H1 (cell line): Measurements from ENCODE around the gene RAB4B.

Experiments used
- BRCA1 ChIP-seq: IDR thresholded peaks from 2 replicates; pipeline ENCODE4 v1.6.1; 2012; ENCODE audit warnings: low read depth, low read length, improper control_type of control experiment
- CTCF ChIP-seq, 3 experiments: IDR thresholded peaks; 1 replicate in 2 of 3; 2 replicates in 1 of 3; pipeline versions ENCODE4 v1.5.1 to v1.6.1; 2011; ENCODE audit warnings: low read length in 3 of 3, mild to moderate bottlenecking in 3 of 3, inconsistent platforms in 2 of 3, low read depth in 1 of 3, moderate library complexity in 1 of 3; ENCODE audit not compliant: insufficient read depth in 1 of 3; ENCODE audit errors: control extremely low read depth in 1 of 3
- EGR1 ChIP-seq: IDR thresholded peaks from 2 replicates; pipeline ENCODE4 v1.6.1; 2011; ENCODE audit warnings: low read depth, low read length, borderline replicate concordance
- EZH2 ChIP-seq: fragments of 200-600 bp; sonication (generic); IDR thresholded peaks from 2 replicates; pipeline ENCODE4 v1.7.1; 2012; ENCODE audit warnings: low read depth, mild to moderate bottlenecking, moderate library complexity, low read length, inconsistent platforms; ENCODE audit not compliant: severe bottlenecking
- FOSL1 ChIP-seq: IDR thresholded peaks from 2 replicates; pipeline ENCODE4 v1.6.1; 2011; ENCODE audit warnings: mild to moderate bottlenecking, low read depth, low read length, moderate library complexity; ENCODE audit not compliant: insufficient read depth
- GTF2F1 ChIP-seq: IDR thresholded peaks from 2 replicates; pipeline ENCODE4 v1.6.1; 2012; ENCODE audit warnings: low read depth, low read length, improper control_type of control experiment, borderline replicate concordance
- JUN ChIP-seq: IDR thresholded peaks from 2 replicates; pipeline ENCODE4 v1.6.1; 2011; ENCODE audit warnings: low read depth, mild to moderate bottlenecking, improper control_type of control experiment, low read length
- MAX ChIP-seq: IDR thresholded peaks from 2 replicates; pipeline ENCODE4 v1.6.1; 2012; ENCODE audit warnings: inconsistent platforms
- NANOG ChIP-seq: IDR thresholded peaks from 2 replicates; pipeline ENCODE4 v1.6.1; 2011; ENCODE audit warnings: low read length, low read depth, mild to moderate bottlenecking, inconsistent platforms; ENCODE audit not compliant: insufficient read depth, poor library complexity, severe bottlenecking
- RAD21 ChIP-seq, 2 experiments: IDR thresholded peaks in 1 of 2; conservative IDR thresholded peaks in 1 of 2; 2 replicates each; pipeline ENCODE4 v1.6.1; 2011; ENCODE audit warnings: low read depth in 2 of 2, low read length in 2 of 2, improper control_type of control experiment in 1 of 2, inconsistent platforms in 1 of 2, mild to moderate bottlenecking in 1 of 2, moderate library complexity in 1 of 2
- RBBP5 ChIP-seq: IDR thresholded peaks from 2 replicates; pipeline ENCODE4 v1.7.1; 2012; ENCODE audit warnings: low read depth, mild to moderate bottlenecking, inconsistent platforms, low read length, moderate library complexity, borderline replicate concordance
- TAF1 ChIP-seq: IDR thresholded peaks from 2 replicates; pipeline ENCODE4 v1.6.1; 2011; ENCODE audit warnings: mild to moderate bottlenecking, low read depth, low read length
- TAF7 ChIP-seq: optimal IDR thresholded peaks from 2 replicates; pipeline ENCODE3; 2011; ENCODE audit warnings: low read depth, mild to moderate bottlenecking, inconsistent platforms, low read length, moderate library complexity, borderline replicate concordance
- TEAD4 ChIP-seq: IDR thresholded peaks from 2 replicates; pipeline ENCODE4 v1.6.1; 2012; ENCODE audit warnings: low read depth, low read length, inconsistent platforms, mixed read lengths

GRCh38 chr19:40829205-40829604 lies 51.2 kb downstream of the RAB4B start:
- no peak for TF ChIP-seq CTCF (IDR thresholded peaks at IDR 0.05; ENCODE audit: control extremely low read depth in 1 of 3, insufficient read depth in 1 of 3, low read depth in 1 of 3, low read length in 3 of 3)
- no peak for TF ChIP-seq FOSL1
- no peak for TF ChIP-seq NANOG
- no peak for TF ChIP-seq RBBP5
- no peak for TF ChIP-seq TAF7
- TF ChIP-seq EZH2: no peak
- no peak for TF ChIP-seq GTF2F1
- TF ChIP-seq JUN: no peak
- no peak for TF ChIP-seq BRCA1
- TF ChIP-seq EGR1: no peak
- TF ChIP-seq RAD21 (IDR thresholded peaks at IDR 0.05 in 1 of 2, conservative IDR thresholded peaks at IDR 0.05 in 1 of 2; ENCODE audit: low read depth in 2 of 2, low read length in 2 of 2): no peak
- TF ChIP-seq TAF1: no peak
- no peak for TF ChIP-seq TEAD4
- TF ChIP-seq MAX: no peak
